A549 (cell line): ENCODE measurements around the gene BTBD18. TPM values are rescaled to one million over a fixed set of nuclear protein-coding genes. Genes with fewer than 3 reads are reported as not detected.

Experiments
- ATAC-seq, 2 experiments: fragments of 200-7000 bp in 1 of 2; fragments of >200 bp in 1 of 2; cut with Nextera tagmentation in 1 of 2; cut with Tn5 transposase in 1 of 2; 3 replicates each; pipeline versions ENCODE4 v1.8.0 to v1.9.1; 2018 to 2020; ENCODE audit warnings: mild to moderate bottlenecking in 1 of 2, moderate library complexity in 1 of 2
- CTCF ChIA-PET: fragments of 300-600 bp; sonication (Branson Sonifier 250); formaldehyde crosslinking; extraction: SDS; loops from one replicate; lab custom pipeline; 2021; ENCODE audit warnings: antibody characterized with exemption, inconsistent platforms; lab: Yijun Ruan, JAX
- POLR2A ChIA-PET: fragments of 350-600 bp; formaldehyde crosslinking; extraction: SDS; loops from one replicate; lab custom pipeline; 2021; ENCODE audit warnings: antibody characterized with exemption, inconsistent platforms; lab: Yijun Ruan, JAX
- DNase-seq, 2 experiments: peaks; one replicate each; pipeline versions ENCODE4 v3.0.0 to v3.0.0-alpha.2; 2011 to 2016; ENCODE audit warnings: low read depth in 1 of 2, low spot score in 1 of 2
- FAIRE-seq: peaks from 2 replicates; lab custom pipeline; 2011; peaks lifted over from hg19 to GRCh38; lab: Jason Lieb, UNC
- H3K27ac ChIP-seq, 2 experiments: fragments of >200 bp; sonication (Bioruptor Twin); formaldehyde crosslinking; 3 replicates each; pipeline ENCODE4 v1.5.1; 2016 to 2017
- H3K4me1 ChIP-seq: fragments of >200 bp; sonication (Bioruptor Twin); formaldehyde crosslinking; 3 replicates; pipeline ENCODE4 v1.6.1; 2016
- H3K4me2 ChIP-seq: fragments of >200 bp; sonication (Bioruptor Twin); formaldehyde crosslinking; 3 replicates; pipeline ENCODE4 v1.6.1; 2016
- H3K4me3 ChIP-seq: fragments of >200 bp; sonication (Bioruptor Twin); formaldehyde crosslinking; 3 replicates; pipeline ENCODE4 v1.5.1; 2016
- H3K9me3 ChIP-seq: fragments of >200 bp; sonication (Bioruptor Twin); formaldehyde crosslinking; 3 replicates; pipeline ENCODE4 v1.6.1; 2016
- BCL3 ChIP-seq: fragments of >200 bp; sonication (Bioruptor Twin); formaldehyde crosslinking; IDR thresholded peaks from 3 replicates; pipeline ENCODE4 v1.6.1; 2016
- CBX2 ChIP-seq: fragments of 200-600 bp; sonication (generic); IDR thresholded peaks from 2 replicates; pipeline ENCODE4 v1.6.1; 2016; ENCODE audit warnings: low read depth, mild to moderate bottlenecking, borderline replicate concordance
- CBX8 ChIP-seq: fragments of 200-600 bp; sonication (generic); IDR thresholded peaks from 2 replicates; pipeline ENCODE4 v1.6.1; 2016
- CHD2 ChIP-seq: fragments of 150-350 bp; IDR thresholded peaks from 2 replicates; pipeline ENCODE4 v1.6.1; 2014; ENCODE audit warnings: low read length; ENCODE audit not compliant: partially characterized antibody
- ESRRA ChIP-seq: fragments of 150-350 bp; IDR thresholded peaks from 2 replicates; pipeline ENCODE4 v1.6.1; 2014; ENCODE audit warnings: mild to moderate bottlenecking, low read length, borderline replicate concordance
- FOSB ChIP-seq: fragments of 250-450 bp; sonication (Bioruptor Pico); IDR thresholded peaks from 2 replicates; pipeline ENCODE4 v1.5.0; 2020; ENCODE audit warnings: mild to moderate bottlenecking, moderate library complexity
- FOXS1 ChIP-seq: fragments of 250-450 bp; sonication (Bioruptor Pico); IDR thresholded peaks from 2 replicates; pipeline ENCODE4 v1.5.0; 2020; ENCODE audit warnings: mild to moderate bottlenecking, moderate library complexity
- GATA3 ChIP-seq: IDR thresholded peaks from 2 replicates; pipeline ENCODE4 v1.6.1; 2012; ENCODE audit warnings: borderline replicate concordance
- HDAC2 ChIP-seq: fragments of 200-600 bp; sonication (generic); IDR thresholded peaks from 2 replicates; pipeline ENCODE4 v1.6.1; 2016
- HEYL ChIP-seq: fragments of 250-450 bp; sonication (Bioruptor Pico); IDR thresholded peaks from 2 replicates; pipeline ENCODE4 v1.8.0; 2021; ENCODE audit warnings: mild to moderate bottlenecking, moderate library complexity
- HOXA7 ChIP-seq: fragments of 250-450 bp; sonication (Bioruptor Pico); IDR thresholded peaks from 2 replicates; pipeline ENCODE4 v1.5.0; 2020; ENCODE audit warnings: mild to moderate bottlenecking, moderate library complexity
- HOXB5 ChIP-seq: fragments of 250-450 bp; sonication (Bioruptor Pico); IDR thresholded peaks from 2 replicates; pipeline ENCODE4 v1.5.0; 2020; ENCODE audit warnings: mild to moderate bottlenecking, moderate library complexity
- JUN ChIP-seq, 2 experiments: fragments of >200 bp; sonication (Bioruptor Twin); formaldehyde crosslinking; IDR thresholded peaks; 2 replicates in 1 of 2; 3 replicates in 1 of 2; pipeline ENCODE4 v1.6.1; 2016 to 2017
- JUNB ChIP-seq: fragments of >200 bp; sonication (Bioruptor Twin); formaldehyde crosslinking; IDR thresholded peaks from 2 replicates; pipeline ENCODE4 v1.6.1; 2016
- MAZ ChIP-seq: fragments of 150-350 bp; IDR thresholded peaks from 2 replicates; pipeline ENCODE4 v1.6.1; 2014; ENCODE audit warnings: antibody characterized with exemption, low read depth, low read length, borderline replicate concordance
- NFE2L2 ChIP-seq: fragments of 150-350 bp; conservative IDR thresholded peaks from 2 replicates; pipeline ENCODE4 v1.6.1; 2014; ENCODE audit warnings: low read length
- NR3C1 ChIP-seq: fragments of >200 bp; sonication (Bioruptor Twin); formaldehyde crosslinking; IDR thresholded peaks from 3 replicates; pipeline ENCODE4 v1.6.1; 2017
- PBX3 ChIP-seq: IDR thresholded peaks from 2 replicates; pipeline ENCODE4 v1.6.1; 2012
- POLR2AphosphoS2 ChIP-seq: conservative IDR thresholded peaks from 2 replicates; pipeline ENCODE4 v1.6.1; 2012; ENCODE audit warnings: low read length, improper control_type of control experiment, inconsistent platforms
- RAD21 ChIP-seq, 2 experiments: fragments of >200 bp in 1 of 2; sonication (Bioruptor Twin) in 1 of 2; formaldehyde crosslinking in 1 of 2; IDR thresholded peaks in 1 of 2; conservative IDR thresholded peaks in 1 of 2; 2 replicates in 1 of 2; 3 replicates in 1 of 2; pipeline ENCODE4 v1.6.1; 2012 to 2018; ENCODE audit warnings: inconsistent platforms in 1 of 2
- RARB ChIP-seq: fragments of 250-450 bp; sonication (Bioruptor Pico); IDR thresholded peaks from 2 replicates; pipeline ENCODE4 v1.8.0; 2021; ENCODE audit warnings: mild to moderate bottlenecking, moderate library complexity
- RCOR1 ChIP-seq: fragments of 150-350 bp; IDR thresholded peaks from 2 replicates; pipeline ENCODE4 v1.6.1; 2014; ENCODE audit warnings: antibody characterized with exemption, low read length, low read depth
- RNF2 ChIP-seq: fragments of 200-600 bp; sonication (generic); IDR thresholded peaks from 2 replicates; pipeline ENCODE4 v1.6.1; 2016; ENCODE audit warnings: low read depth, mild to moderate bottlenecking, antibody characterized with exemption, moderate library complexity, borderline replicate concordance
- SREBF2 ChIP-seq: fragments of 450-650 bp; IDR thresholded peaks from 2 replicates; pipeline ENCODE4 v1.6.1; 2014; ENCODE audit warnings: mild to moderate bottlenecking, moderate library complexity
- USF2 ChIP-seq: fragments of 450-650 bp; IDR thresholded peaks from 2 replicates; pipeline ENCODE4 v1.6.1; 2014; ENCODE audit warnings: antibody characterized with exemption
- ZNF302 ChIP-seq: fragments of 250-450 bp; sonication (Bioruptor Pico); IDR thresholded peaks from 2 replicates; pipeline ENCODE4 v1.9.0; 2021; ENCODE audit warnings: inconsistent platforms, mild to moderate bottlenecking, moderate library complexity
- ZSCAN20 ChIP-seq: fragments of 250-450 bp; sonication (Bioruptor Pico); IDR thresholded peaks from 2 replicates; pipeline ENCODE4 v1.8.0; 2022; ENCODE audit warnings: mild to moderate bottlenecking, moderate library complexity
- WGBS: methylation state at CpG from one replicate; pipeline ENCODE4 v1.1.6; 2017; ENCODE audit errors: missing lambda C conversion rate; 5-methylcytosine and 5-hydroxymethylcytosine counted together
- polyA plus RNA-seq, 4 experiments: library from polyadenylated mRNA; depleted of rRNA in 3 of 4; stranded (reverse); fragments of >200 nt; fragmentation: RNase III in 1 of 4; extraction: RNeasy Plus Mini Kit Qiagen cat#74134 plus additional on column Dnase treatment in 1 of 4; gene quantifications; 2 replicates in 3 of 4; 3 replicates in 1 of 4; pipeline ENCODE4 v1.2.3, GENCODE V29; 2011 to 2017

BTBD18 gene
- polyA plus RNA-seq, 2 of the 4 experiments (the other 2 are of a cell fraction), result not detected

GRCh38 chr11:57792060-57792541 lies 40.5 kb upstream of the BTBD18 start (continued):
- TF ChIP-seq BCL3 (no peak), POLR2AphosphoS2 (no peak), RCOR1 (no peak), ZNF302 (CRISPR knock-in tag) (no peak), HOXB5 (CRISPR knock-in tag) (no peak), RAD21 (conservative IDR thresholded peaks at IDR 0.05 in 1 of 2, IDR thresholded peaks at IDR 0.05 in 1 of 2) (no peak), HOXA7 (CRISPR knock-in tag) (no peak), CBX2 (no peak), ZSCAN20 (CRISPR knock-in tag) (no peak)
- TF ChIP-seq, all 56 proteins: peak for 0

GRCh38 chr11:57791321-57792059 lies 39.9 kb upstream of the BTBD18 start:
- ChIA-PET POLR2A (interaction anchor here (0.5 kb wide), 1 partner anchor 354 kb away, joined by 3 read pairs; no protein-coding TSS in a partner anchor), CTCF (interaction anchor here (0.5 to 5.8 kb wide), 5 partner anchors 9 to 37 kb away, joined by 3 to 38 read pairs (median 3); partner anchors contain the start of gene CTNND1)
- TF ChIP-seq JUN (IDR thresholded peaks at IDR 0.05) (no peak), RAD21 (conservative IDR thresholded peaks at IDR 0.05 in 1 of 2, IDR thresholded peaks at IDR 0.05 in 1 of 2) (no peak), MAZ (no peak), RNF2 (no peak), RARB (CRISPR knock-in tag) (no peak), FOSB (no peak), NR3C1 (no peak), ZNF302 (CRISPR knock-in tag) (no peak), PBX3 (no peak)
- WGBS, result 90% methylated on average over 22 of the region's 22 CpGs
- peak overlapping the region; percentile 71; the same call in 2 of the 3 replicates for H3K4me2 ChIP-seq
- H3K4me3 ChIP-seq, result no peak overlapping the region
- no peak for ATAC-seq
- no peaks in the 10 kb centered on the region for H3K9me3 ChIP-seq
- no peak for FAIRE-seq
- no peak for DNase-seq
- peak overlapping the region; percentile 55 to 71; a peak in 4 of 6 replicates for H3K27ac ChIP-seq
- H3K4me1 ChIP-seq, result peaks cover 66% of the 10 kb centered on the region

GRCh38 chr11:57788703-57789088 lies 37.1 kb upstream of the BTBD18 start:
- Histone ChIP-seq H3K9me3 (no peaks in the 10 kb centered on the region), H3K4me1 (peaks cover 72% of the 10 kb centered on the region), H3K27ac (peak overlapping the region in 1 of 2 experiments; percentile 57; a peak in 3 of 6 replicates), H3K4me2 (peak overlapping the region; percentile 29), H3K4me3 (no peak overlapping the region)
- FAIRE-seq, result no peak
- ChIA-PET POLR2A (interaction anchor here (1.0 kb wide), 1 partner anchor 10 kb away, joined by 3 read pairs; no protein-coding TSS in a partner anchor), CTCF (interaction anchor here (0.8 to 5.8 kb wide), 3 partner anchors 10 to 37 kb away, joined by 3 to 38 read pairs (median 8); no protein-coding TSS in a partner anchor)
- ATAC-seq, result no peak
- DNase-seq, result no peak
- TF ChIP-seq CBX8, result no peak
- TF ChIP-seq BCL3, result no peak
- TF ChIP-seq ESRRA, result no peak
- no peak for TF ChIP-seq USF2
- no peak for TF ChIP-seq RAD21 (conservative IDR thresholded peaks at IDR 0.05 in 1 of 2, IDR thresholded peaks at IDR 0.05 in 1 of 2)
- no peak for TF ChIP-seq SREBF2
- no peak for TF ChIP-seq JUNB
- TF ChIP-seq HEYL (CRISPR knock-in tag), result no peak
- TF ChIP-seq HDAC2, result no peak
- TF ChIP-seq FOXS1, result no peak
- TF ChIP-seq NFE2L2, result no peak
- TF ChIP-seq GATA3, result no peak
- no peak for TF ChIP-seq CHD2
